HFFc6 (cell line): Measurements from ENCODE around the gene FAM209A. TPM values are rescaled to one million over a fixed set of nuclear protein-coding genes. Genes with fewer than 3 reads are reported as not detected.
"Not testable (repeated sequence)": the region's sequence is repeated elsewhere in the genome, so short reads cannot be mapped to it uniquely, and the experiment has no call there.

Experiments used
- DNase-seq: peaks from one replicate; pipeline ENCODE4 v3.0.0-alpha.2; 2018
- H3K27ac Mint-ChIP-seq: 2 replicates; pipeline ENCODE4 v1.8.0; 2020; ENCODE audit warnings: mild to moderate bottlenecking, mixed read lengths
- H3K27me3 Mint-ChIP-seq: 2 replicates; pipeline ENCODE4 v1.8.0; 2021; ENCODE audit warnings: mild to moderate bottlenecking, moderate library complexity, mixed read lengths; ENCODE audit not compliant: insufficient read depth
- H3K36me3 Mint-ChIP-seq: 2 replicates; pipeline ENCODE4 v1.8.0; 2021; ENCODE audit warnings: low read depth, mixed read lengths
- H3K4me1 Mint-ChIP-seq: 2 replicates; pipeline ENCODE4 v1.8.0; 2020; ENCODE audit warnings: low read depth, mixed read lengths
- H3K4me3 Mint-ChIP-seq: 2 replicates; pipeline ENCODE4 v1.8.0; 2020; ENCODE audit warnings: mild to moderate bottlenecking, moderate library complexity, mixed read lengths
- H3K9me3 Mint-ChIP-seq: 2 replicates; pipeline ENCODE4 v1.8.0; 2020; ENCODE audit warnings: mild to moderate bottlenecking, mixed read lengths
- total RNA-seq, 6 experiments: library from RNA; stranded (reverse); fragmentation: NEBNext Ultra II Directional; extraction: Animal tissue kit (Norgen Biotek cat#: 25700); gene quantifications; 2 replicates in 1 of 6; 3 replicates in 5 of 6; pipeline ENCODE4 v1.2.3, GENCODE V29; 2021
- TF ChIP-seq, protein P1 (sequence below): fragments of 200-600 bp; sonication (generic); IDR thresholded peaks from 2 replicates; pipeline ENCODE4 v1.5.0; 2021; ENCODE audit warnings: antibody characterized with exemption, mild to moderate bottlenecking

FAM209A gene
- total RNA-seq, 6 experiments from 2014 or later, result 0.21 TPM; not detected in 5

DNA sequence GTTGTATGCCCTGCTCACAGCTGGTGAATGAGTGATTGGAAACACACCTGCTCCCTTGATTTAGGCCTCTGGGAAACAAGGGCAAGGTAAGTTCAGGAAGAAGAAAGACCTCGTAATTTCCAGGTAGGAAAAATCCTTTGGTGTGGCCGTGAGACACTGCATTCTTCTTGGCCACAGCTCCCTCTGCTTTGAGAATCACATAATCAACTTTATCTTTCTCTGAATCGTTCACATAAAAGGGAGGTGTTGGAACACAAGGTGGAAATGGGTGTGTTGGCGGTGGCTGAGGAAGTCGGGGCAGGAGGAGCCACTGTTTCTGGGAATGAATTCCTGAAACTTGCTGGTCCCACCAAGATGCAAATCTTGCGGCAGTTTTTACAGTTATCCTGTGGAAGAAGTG lies 34.4 kb downstream of the FAM209A start:
- no peak overlapping the region for H3K4me3 Mint-ChIP-seq
- peaks cover 5% of the 10 kb centered on the region; the same call in 1 of the 2 replicates for H3K36me3 Mint-ChIP-seq
- TF ChIP-seq, protein P1, sequence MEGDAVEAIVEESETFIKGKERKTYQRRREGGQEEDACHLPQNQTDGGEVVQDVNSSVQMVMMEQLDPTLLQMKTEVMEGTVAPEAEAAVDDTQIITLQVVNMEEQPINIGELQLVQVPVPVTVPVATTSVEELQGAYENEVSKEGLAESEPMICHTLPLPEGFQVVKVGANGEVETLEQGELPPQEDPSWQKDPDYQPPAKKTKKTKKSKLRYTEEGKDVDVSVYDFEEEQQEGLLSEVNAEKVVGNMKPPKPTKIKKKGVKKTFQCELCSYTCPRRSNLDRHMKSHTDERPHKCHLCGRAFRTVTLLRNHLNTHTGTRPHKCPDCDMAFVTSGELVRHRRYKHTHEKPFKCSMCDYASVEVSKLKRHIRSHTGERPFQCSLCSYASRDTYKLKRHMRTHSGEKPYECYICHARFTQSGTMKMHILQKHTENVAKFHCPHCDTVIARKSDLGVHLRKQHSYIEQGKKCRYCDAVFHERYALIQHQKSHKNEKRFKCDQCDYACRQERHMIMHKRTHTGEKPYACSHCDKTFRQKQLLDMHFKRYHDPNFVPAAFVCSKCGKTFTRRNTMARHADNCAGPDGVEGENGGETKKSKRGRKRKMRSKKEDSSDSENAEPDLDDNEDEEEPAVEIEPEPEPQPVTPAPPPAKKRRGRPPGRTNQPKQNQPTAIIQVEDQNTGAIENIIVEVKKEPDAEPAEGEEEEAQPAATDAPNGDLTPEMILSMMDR, result no peak
- peaks cover 12% of the 10 kb centered on the region for H3K27me3 Mint-ChIP-seq
- no peak for DNase-seq
- H3K27ac Mint-ChIP-seq, result no peak overlapping the region
- peaks cover 5% of the 10 kb centered on the region; the same call in 1 of the 2 replicates for H3K9me3 Mint-ChIP-seq
- peaks cover 15% of the 10 kb centered on the region for H3K4me1 Mint-ChIP-seq

DNA sequence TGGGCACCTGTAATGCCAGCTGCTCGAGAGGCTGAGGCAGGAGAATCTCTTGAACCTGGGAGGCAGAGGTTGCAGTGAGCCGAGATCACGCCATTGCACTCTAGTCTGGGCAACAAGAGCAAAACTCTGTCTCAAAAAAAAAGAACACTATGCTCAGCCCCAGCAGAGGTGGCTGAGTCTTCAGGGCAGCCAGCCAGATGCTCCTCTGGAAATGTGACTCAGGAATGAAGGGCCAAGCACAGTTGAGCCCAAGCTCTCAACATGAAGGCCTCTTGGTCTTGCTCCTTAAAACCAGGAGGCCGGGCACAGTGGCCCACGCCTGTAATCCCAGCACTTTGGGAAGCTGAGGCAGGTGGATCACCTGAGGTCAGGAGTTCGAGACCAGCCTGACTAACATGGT lies 40.0 kb downstream of the FAM209A start:
- not testable (repeated sequence) for H3K4me1 Mint-ChIP-seq, H3K27me3 Mint-ChIP-seq, H3K27ac Mint-ChIP-seq, H3K9me3 Mint-ChIP-seq, H3K4me3 Mint-ChIP-seq, H3K36me3 Mint-ChIP-seq
- peak; percentile 37 for DNase-seq

DNA sequence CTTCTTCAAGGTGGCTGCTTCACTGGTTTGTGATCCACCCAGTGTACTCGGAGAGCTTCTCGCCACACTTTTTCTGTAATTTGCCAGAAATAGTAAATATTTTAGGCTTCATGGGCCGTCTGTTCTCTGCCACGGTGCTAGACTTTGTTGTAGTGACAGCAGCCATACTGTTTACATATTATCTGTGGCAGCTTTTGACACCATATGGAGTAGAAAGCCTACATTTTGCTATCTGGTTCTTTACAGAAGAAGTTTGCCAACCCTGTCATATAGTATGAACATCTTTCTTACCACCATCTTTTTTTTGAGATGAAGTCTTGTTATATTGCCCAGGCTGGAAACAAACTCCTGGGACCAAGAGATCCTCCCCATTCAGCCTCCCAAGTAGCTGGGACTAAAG lies 41.0 kb downstream of the FAM209A start:
- no peak for DNase-seq
- Mint-ChIP-seq H3K36me3 (no peaks in the 10 kb centered on the region), H3K27me3 (peaks cover 12% of the 10 kb centered on the region), H3K4me1 (no peaks in the 10 kb centered on the region), H3K9me3 (no peaks in the 10 kb centered on the region), H3K27ac (no peak overlapping the region), H3K4me3 (no peak overlapping the region)
- TF ChIP-seq, protein P1, result no peak

DNA sequence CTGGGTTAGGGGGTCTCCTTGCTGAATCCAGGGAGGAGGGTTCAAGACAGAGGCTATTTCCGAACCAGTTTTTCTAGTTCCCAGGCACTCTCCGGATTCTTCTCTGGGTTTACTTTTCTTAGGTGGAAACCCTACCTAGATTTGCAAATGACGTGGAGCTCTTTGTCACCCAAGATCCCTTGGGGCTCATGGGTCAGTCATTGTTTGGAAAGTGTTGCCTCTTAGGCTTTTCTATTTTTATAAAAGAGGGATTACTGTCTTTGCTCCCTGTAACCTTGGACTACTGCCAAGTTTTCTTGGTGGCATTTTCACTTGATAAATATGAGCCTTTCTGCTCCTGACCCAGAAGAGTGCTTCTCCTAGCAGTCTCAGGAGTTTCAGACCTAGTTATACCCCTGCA lies 42.1 kb downstream of the FAM209A start:
- TF ChIP-seq, protein P1, result no peak
- H3K36me3 Mint-ChIP-seq, result no peaks in the 10 kb centered on the region
- no peak for DNase-seq
- no peaks in the 10 kb centered on the region for H3K4me1 Mint-ChIP-seq
- H3K9me3 Mint-ChIP-seq, result no peaks in the 10 kb centered on the region
- no peak overlapping the region for H3K4me3 Mint-ChIP-seq
- peaks cover 16% of the 10 kb centered on the region for H3K27me3 Mint-ChIP-seq
- H3K27ac Mint-ChIP-seq, result no peak overlapping the region

DNA sequence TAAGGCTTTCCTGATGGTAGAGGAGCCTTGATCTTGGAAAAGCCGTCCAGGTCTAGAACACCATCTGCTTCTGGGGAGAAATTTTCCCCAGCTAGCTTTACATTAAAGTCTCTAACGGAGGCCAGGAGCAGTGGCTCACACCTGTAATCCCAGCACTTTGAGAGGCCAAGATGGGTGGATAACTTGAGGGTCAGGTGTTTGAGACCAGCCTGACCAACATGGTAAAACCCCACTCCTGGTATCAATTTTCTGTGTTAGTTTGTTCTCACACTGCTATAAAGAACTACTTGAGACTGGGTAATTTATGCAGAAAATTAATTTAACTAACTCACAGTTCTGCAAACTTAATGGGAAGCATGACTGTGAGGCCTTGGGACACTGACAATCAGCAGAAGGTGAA lies 46.3 kb downstream of the FAM209A start:
- no peak overlapping the region for H3K27ac Mint-ChIP-seq
- DNase-seq, result no peak
- no peaks in the 10 kb centered on the region for H3K9me3 Mint-ChIP-seq
- H3K27me3 Mint-ChIP-seq, result peaks cover 33% of the 10 kb centered on the region
- no peak overlapping the region for H3K4me3 Mint-ChIP-seq
- TF ChIP-seq, protein P1, result no peak
- no peaks in the 10 kb centered on the region for H3K36me3 Mint-ChIP-seq
- H3K4me1 Mint-ChIP-seq, result peaks cover 12% of the 10 kb centered on the region

DNA sequence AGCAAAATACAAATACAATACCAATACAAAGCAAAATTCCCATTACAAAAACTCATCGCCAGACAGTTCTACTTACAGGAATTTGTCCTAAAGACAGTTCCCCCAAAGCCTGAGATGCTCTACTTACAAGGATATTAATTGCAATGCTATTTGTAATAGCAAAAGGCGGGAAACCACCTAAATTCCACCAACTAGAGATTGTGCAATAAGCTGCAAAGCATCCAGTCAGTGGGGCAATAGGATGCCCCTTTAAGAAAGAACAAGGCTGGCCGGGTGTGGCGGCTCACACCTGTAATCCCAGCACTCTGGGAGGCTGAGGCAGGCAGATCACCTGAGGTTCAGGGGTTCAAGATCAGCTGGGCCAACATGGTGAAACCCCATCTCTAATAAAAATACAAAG lies 47.6 kb downstream of the FAM209A start:
- Mint-ChIP-seq H3K27ac (no peak overlapping the region), H3K27me3 (peaks cover 33% of the 10 kb centered on the region), H3K36me3 (no peaks in the 10 kb centered on the region), H3K9me3 (no peaks in the 10 kb centered on the region), H3K4me3 (no peak overlapping the region), H3K4me1 (peaks cover 12% of the 10 kb centered on the region)
- DNase-seq, result no peak
- TF ChIP-seq, protein P1, result no peak
